Sigmoid colon (tissue), 7 donors: Measurements from ENCODE around the gene MEF2D. TPM values are rescaled to one million over a fixed set of nuclear protein-coding genes. Genes with fewer than 3 reads are reported as not detected.

Source experiments
- DNase-seq: peaks from one replicate; pipeline ENCODE4 v3.0.0-alpha.2; 2019
- H3K27ac ChIP-seq, 4 donors: fragments of 200-600 bp; sonication (generic); one replicate each; pipeline ENCODE4 v1.5.1; 2016 to 2019; ENCODE audit warnings: mild to moderate bottlenecking in 1 of 4
- H3K27me3 ChIP-seq, 3 donors: fragments of 200-600 bp; sonication (generic); one replicate each; pipeline ENCODE4 v1.5.1; 2019; ENCODE audit warnings: mild to moderate bottlenecking in 1 of 3
- H3K36me3 ChIP-seq, 4 donors: fragments of 200-600 bp; sonication (generic); one replicate each; pipeline ENCODE4 v1.5.1; 2016 to 2019
- H3K4me1 ChIP-seq, 4 donors: fragments of 200-600 bp; sonication (generic); one replicate each; pipeline ENCODE4 v1.5.1; 2017 to 2019
- H3K4me3 ChIP-seq, 4 donors: fragments of 200-600 bp; sonication (generic); one replicate each; pipeline ENCODE4 v1.5.1; 2017 to 2019; ENCODE audit warnings: mild to moderate bottlenecking in 2 of 4, moderate library complexity in 1 of 4
- H3K9me3 ChIP-seq, 4 donors: fragments of 200-600 bp in 3 of 4; sonication (generic) in 3 of 4; one replicate each; pipeline versions ENCODE4 v1.5.1 to v1.6.1; 2013 to 2019
- EP300 ChIP-seq, 4 donors: sonication (generic); formaldehyde crosslinking; IDR thresholded peaks; one replicate each; pipeline ENCODE4 v1.6.1; 2017; ENCODE audit warnings: antibody characterized with exemption in 4 of 4
- POLR2A ChIP-seq, 2 donors: fragments of 450-650 bp; IDR thresholded peaks; one replicate each; pipeline ENCODE4 v1.6.1; 2016; ENCODE audit warnings: antibody characterized with exemption in 2 of 2, mild to moderate bottlenecking in 2 of 2, moderate library complexity in 2 of 2
- POLR2AphosphoS5 ChIP-seq, 4 donors: sonication (generic); formaldehyde crosslinking; IDR thresholded peaks; one replicate each; pipeline ENCODE4 v1.6.1; 2017; ENCODE audit warnings: antibody characterized with exemption in 4 of 4
- WGBS, 2 donors: extraction: QIAGEN DNeasy Blood & Tissue Kit; methylation state at CpG; one replicate each; pipeline ENCODE4 v1.1.7; 2013; 5-methylcytosine and 5-hydroxymethylcytosine counted together
- intact Hi-C: fragments of 100-400 bp; cut with DNase I; formaldehyde crosslinking; loops from one replicate; pipeline ENCODE4 v1.15.1; 2023
- polyA plus RNA-seq, 3 donors: library from polyadenylated mRNA; stranded (reverse); fragments of 200-250 nt; gene quantifications; one replicate each; pipeline ENCODE4 v1.2.3, GENCODE V29; 2013
- total RNA-seq, 4 donors: library from RNA; depleted of rRNA; stranded (reverse); fragments of >200 nt; gene quantifications; one replicate each; pipeline ENCODE4 v1.1.0, GENCODE V29; 2016
- TF ChIP-seq, protein P1 (sequence below), 4 experiments: fragments of 450-650 bp in 3 of 4; fragments of 200-600 bp in 1 of 4; IDR thresholded peaks; one replicate each; pipeline ENCODE4 v1.5.1; 2016 to 2019; ENCODE audit warnings: antibody characterized with exemption in 4 of 4, mild to moderate bottlenecking in 3 of 4, moderate library complexity in 2 of 4
- donor health status: healthy with polysubstance abuse.
- donor health status: Bipolar disorder and iron deficiency.
- donor health status: healthy.

The MEF2D gene
- total and polyA plus RNA-seq, 7 donors = 13.2 to 61.6 (median 39.8) TPM

- intact Hi-C loops = no loop called here
- Histone ChIP-seq H3K36me3 (no peaks in the 10 kb centered on the region), H3K4me1 (peaks cover 0 to 100% (median 99%) of the 10 kb centered on the region in 4 donors), H3K27me3 (no peaks in the 10 kb centered on the region), H3K4me3 (peak overlapping the region in 2 of 4 donors; percentile 32 to 41), H3K27ac (peak overlapping the region; percentile 98 to 100 (median 100)), H3K9me3 (no peaks in the 10 kb centered on the region)
- 59 to 80% methylated on average over 5 of the region's 5 CpGs for WGBS, 2 donors
- no peak for DNase-seq
- TF ChIP-seq EP300 (IDR thresholded peaks at IDR 0.05) (no peak), POLR2AphosphoS5 (IDR thresholded peaks at IDR 0.05) (no peak), POLR2A (IDR thresholded peaks at IDR 0.05) (no peak)
- TF ChIP-seq, protein P1, sequence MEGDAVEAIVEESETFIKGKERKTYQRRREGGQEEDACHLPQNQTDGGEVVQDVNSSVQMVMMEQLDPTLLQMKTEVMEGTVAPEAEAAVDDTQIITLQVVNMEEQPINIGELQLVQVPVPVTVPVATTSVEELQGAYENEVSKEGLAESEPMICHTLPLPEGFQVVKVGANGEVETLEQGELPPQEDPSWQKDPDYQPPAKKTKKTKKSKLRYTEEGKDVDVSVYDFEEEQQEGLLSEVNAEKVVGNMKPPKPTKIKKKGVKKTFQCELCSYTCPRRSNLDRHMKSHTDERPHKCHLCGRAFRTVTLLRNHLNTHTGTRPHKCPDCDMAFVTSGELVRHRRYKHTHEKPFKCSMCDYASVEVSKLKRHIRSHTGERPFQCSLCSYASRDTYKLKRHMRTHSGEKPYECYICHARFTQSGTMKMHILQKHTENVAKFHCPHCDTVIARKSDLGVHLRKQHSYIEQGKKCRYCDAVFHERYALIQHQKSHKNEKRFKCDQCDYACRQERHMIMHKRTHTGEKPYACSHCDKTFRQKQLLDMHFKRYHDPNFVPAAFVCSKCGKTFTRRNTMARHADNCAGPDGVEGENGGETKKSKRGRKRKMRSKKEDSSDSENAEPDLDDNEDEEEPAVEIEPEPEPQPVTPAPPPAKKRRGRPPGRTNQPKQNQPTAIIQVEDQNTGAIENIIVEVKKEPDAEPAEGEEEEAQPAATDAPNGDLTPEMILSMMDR (IDR thresholded peaks at IDR 0.05) = no peak
Observed at GRCh38 chr1:156488566-156489165, 11.9 kb downstream of the MEF2D start.

DNA sequence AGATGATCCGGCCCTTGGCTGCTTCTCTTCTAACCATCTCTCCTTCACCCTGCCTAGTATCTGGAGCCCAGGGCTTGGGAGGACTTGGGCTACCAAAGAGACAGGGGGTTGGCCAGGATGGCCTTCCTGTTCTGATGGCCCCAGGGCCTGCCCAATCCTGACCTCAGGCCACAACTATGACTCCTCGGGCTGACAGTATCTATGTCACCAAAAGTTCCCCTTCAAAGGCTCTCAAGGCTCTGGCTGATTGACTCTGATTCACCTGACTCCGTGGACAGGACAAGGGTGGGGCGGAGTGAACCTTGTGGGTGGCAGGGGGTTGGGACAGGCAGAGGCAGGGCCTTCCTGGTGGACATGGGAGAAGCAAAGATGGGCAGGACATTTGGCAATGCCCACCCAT is 12.7 kb downstream of the MEF2D start:
- Histone ChIP-seq H3K4me1 (peaks cover 0 to 100% (median 99%) of the 10 kb centered on the region in 4 donors), H3K9me3 (no peaks in the 10 kb centered on the region), H3K36me3 (peaks cover 1 to 7% (median 2%) of the 10 kb centered on the region in 4 donors), H3K4me3 (no peak overlapping the region), H3K27ac (peak overlapping the region; percentile 98 to 100 (median 100)), H3K27me3 (no peaks in the 10 kb centered on the region)
- intact Hi-C loops = no loop called here
- WGBS, 2 donors = 61 to 66% methylated on average over 4 of the region's 4 CpGs
- DNase-seq = no peak
- TF ChIP-seq POLR2A (IDR thresholded peaks at IDR 0.05) (no peak), EP300 (IDR thresholded peaks at IDR 0.05) (no peak), POLR2AphosphoS5 (IDR thresholded peaks at IDR 0.05) (no peak)
- TF ChIP-seq, protein P1 (IDR thresholded peaks at IDR 0.05) = no peak

GRCh38 chr1:156486421-156487344 is 13.9 kb downstream of the MEF2D start:
- H3K9me3 ChIP-seq = no peaks in the 10 kb centered on the region
- TF ChIP-seq POLR2AphosphoS5 (IDR thresholded peaks at IDR 0.05) (no peak), POLR2A (IDR thresholded peaks at IDR 0.05) (no peak), EP300 (IDR thresholded peaks at IDR 0.05) (no peak)
- TF ChIP-seq, protein P1 (IDR thresholded peaks at IDR 0.05) = no peak
- DNase-seq = no peak
- H3K4me3 ChIP-seq = no peak overlapping the region
- no peaks in the 10 kb centered on the region for H3K27me3 ChIP-seq
- peaks cover 0 to 98% (median 94%) of the 10 kb centered on the region in 4 donors for H3K4me1 ChIP-seq
- WGBS, 2 donors = 87 to 89% methylated on average over 7 of the region's 7 CpGs
- peak overlapping the region in 3 of 4 donors; percentile 98 to 100 (median 100) for H3K27ac ChIP-seq
- H3K36me3 ChIP-seq = peaks cover 12 to 18% (median 14%) of the 10 kb centered on the region in 4 donors
- intact Hi-C loops = no loop called here

- Histone ChIP-seq H3K9me3 (no peaks in the 10 kb centered on the region), H3K27ac (peak overlapping the region in 2 of 4 donors; percentile 3 to 98), H3K36me3 (peaks cover 19 to 25% (median 21%) of the 10 kb centered on the region in 4 donors), H3K4me3 (no peak overlapping the region), H3K4me1 (peaks cover 0 to 98% (median 94%) of the 10 kb centered on the region in 4 donors), H3K27me3 (no peaks in the 10 kb centered on the region)
- WGBS, 2 donors = 81 to 95% methylated on average over 3 of the region's 3 CpGs
- no peak for DNase-seq
- intact Hi-C loops = no loop called here
- TF ChIP-seq EP300 (IDR thresholded peaks at IDR 0.05) (no peak), POLR2AphosphoS5 (IDR thresholded peaks at IDR 0.05) (no peak), POLR2A (IDR thresholded peaks at IDR 0.05) (no peak)
- TF ChIP-seq, protein P1 (IDR thresholded peaks at IDR 0.05) = no peak
Observed at GRCh38 chr1:156485984-156486383, 14.6 kb downstream of the MEF2D start.
